Epithelial cell of prostate (primary cell): Measurements from ENCODE around the gene EPHB1.

Experiments used
- DNase-seq: peaks from one replicate; pipeline ENCODE4 v3.0.0-alpha.2; 2011; ENCODE audit warnings: low read depth, low spot score
- H3K27ac ChIP-seq: fragments of 450-650 bp; 2 replicates; pipeline ENCODE4 v1.5.1; 2017; ENCODE audit warnings: mild to moderate bottlenecking

The EPHB1 gene

GRCh38 chr3:135161425-135161824 lies 366.4 kb downstream of the EPHB1 start:
- DNase-seq, result no peak
- no peak overlapping the region for H3K27ac ChIP-seq

- no peak for DNase-seq
- H3K27ac ChIP-seq, result no peak overlapping the region
Measured at GRCh38 chr3:135163701-135164100, 368.6 kb downstream of the EPHB1 start.

- no peak for DNase-seq
- H3K27ac ChIP-seq, result no peak overlapping the region
Measured at GRCh38 chr3:135165260-135165659, 370.2 kb downstream of the EPHB1 start.

GRCh38 chr3:135166266-135166825 lies 371.3 kb downstream of the EPHB1 start:
- DNase-seq, result no peak

GRCh38 chr3:135168822-135169221 lies 373.8 kb downstream of the EPHB1 start:
- H3K27ac ChIP-seq, result no peak overlapping the region

More at GRCh38 chr3:135166266-135166825, 371.3 kb downstream of the EPHB1 start:
- H3K27ac ChIP-seq, result no peak overlapping the region

GRCh38 chr3:135169651-135170050 lies 374.6 kb downstream of the EPHB1 start:
- no peak for DNase-seq
- H3K27ac ChIP-seq, result no peak overlapping the region

More at GRCh38 chr3:135168822-135169221, 373.8 kb downstream of the EPHB1 start:
- DNase-seq, result no peak

- no peak overlapping the region for H3K27ac ChIP-seq
- DNase-seq, result no peak
Measured at GRCh38 chr3:135170732-135171131, 375.7 kb downstream of the EPHB1 start.

GRCh38 chr3:135172191-135172869 lies 377.3 kb downstream of the EPHB1 start:
- no peak overlapping the region for H3K27ac ChIP-seq
- DNase-seq, result no peak

- H3K27ac ChIP-seq, result no peak overlapping the region
- DNase-seq, result no peak
Measured at GRCh38 chr3:135175728-135176277, 380.7 kb downstream of the EPHB1 start.

GRCh38 chr3:135176881-135177280 lies 381.8 kb downstream of the EPHB1 start:
- no peak overlapping the region for H3K27ac ChIP-seq
- DNase-seq, result no peak

- H3K27ac ChIP-seq, result no peak overlapping the region
- no peak for DNase-seq
Measured at GRCh38 chr3:135178566-135178965, 383.5 kb downstream of the EPHB1 start.

GRCh38 chr3:135181408-135181807 lies 386.3 kb downstream of the EPHB1 start:
- no peak for DNase-seq
- H3K27ac ChIP-seq, result no peak overlapping the region

GRCh38 chr3:135182364-135182998 lies 387.4 kb downstream of the EPHB1 start:
- H3K27ac ChIP-seq, result no peak overlapping the region
- no peak for DNase-seq

- DNase-seq, result no peak
- no peak overlapping the region for H3K27ac ChIP-seq
Measured at GRCh38 chr3:135190658-135191057, 395.6 kb downstream of the EPHB1 start.

- no peak for DNase-seq
- H3K27ac ChIP-seq, result no peak overlapping the region
Measured at GRCh38 chr3:135191708-135192107, 396.6 kb downstream of the EPHB1 start.

GRCh38 chr3:135192929-135193328 lies 397.9 kb downstream of the EPHB1 start:
- no peak overlapping the region for H3K27ac ChIP-seq

GRCh38 chr3:135197246-135197645 lies 402.2 kb downstream of the EPHB1 start:
- H3K27ac ChIP-seq, result no peak overlapping the region
- no peak for DNase-seq

More at GRCh38 chr3:135192929-135193328, 397.9 kb downstream of the EPHB1 start:
- DNase-seq, result no peak

GRCh38 chr3:135197856-135198255 lies 402.8 kb downstream of the EPHB1 start:
- DNase-seq, result no peak

GRCh38 chr3:135199137-135199536 lies 404.1 kb downstream of the EPHB1 start:
- no peak overlapping the region for H3K27ac ChIP-seq

More at GRCh38 chr3:135197856-135198255, 402.8 kb downstream of the EPHB1 start:
- H3K27ac ChIP-seq, result no peak overlapping the region

GRCh38 chr3:135203026-135203425 lies 408.0 kb downstream of the EPHB1 start:
- no peak for DNase-seq
- no peak overlapping the region for H3K27ac ChIP-seq

More at GRCh38 chr3:135199137-135199536, 404.1 kb downstream of the EPHB1 start:
- DNase-seq, result no peak

GRCh38 chr3:135213213-135213612 lies 418.2 kb downstream of the EPHB1 start:
- DNase-seq, result no peak
- no peak overlapping the region for H3K27ac ChIP-seq
